Activated naive CD4-positive, alpha-beta T cell treated with anti-CD3 and anti-CD28 coated beads, Interleukin-2, amount 50 U/mL, for 16 hours (primary cell): Measurements from ENCODE around the gene KNOP1.
"Not testable (repeated sequence)": the region's sequence is repeated elsewhere in the genome, so short reads cannot be mapped to it uniquely, and the experiment has no call there.

Experiments used
- DNase-seq: peaks from one replicate; pipeline ENCODE4 v3.0.0-alpha.2; 2020

KNOP1 gene

GRCh38 chr16:19741354-19741753, 23.3 kb upstream of the KNOP1 start:
- DNase-seq, result no peak

GRCh38 chr16:19737306-19738038, 19.4 kb upstream of the KNOP1 start:
- no peak for DNase-seq

GRCh38 chr16:19735074-19735867, 17.2 kb upstream of the KNOP1 start:
- no peak for DNase-seq

DNA sequence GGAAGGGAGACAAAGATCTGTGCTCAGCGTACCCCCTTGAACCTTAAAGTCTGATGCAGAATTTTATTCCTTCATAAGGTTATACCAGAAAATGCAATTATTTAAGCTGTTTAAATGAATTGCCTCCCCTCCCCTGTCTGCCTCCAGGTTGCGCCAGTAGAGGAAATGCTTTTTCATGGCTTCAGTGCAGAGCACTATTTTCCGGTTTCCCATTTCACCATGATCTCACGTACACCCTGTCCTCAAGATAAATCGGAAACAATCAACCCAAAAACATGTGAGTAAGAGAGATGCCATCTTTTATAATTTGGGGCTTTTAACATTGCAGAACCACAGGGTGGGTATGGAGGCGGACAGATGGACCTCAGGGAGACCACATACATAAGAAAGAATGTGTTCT, 15.5 kb upstream of the KNOP1 start:
- no peak for DNase-seq

GRCh38 chr16:19728636-19728965, 10.6 kb upstream of the KNOP1 start:
- no peak for DNase-seq

DNA sequence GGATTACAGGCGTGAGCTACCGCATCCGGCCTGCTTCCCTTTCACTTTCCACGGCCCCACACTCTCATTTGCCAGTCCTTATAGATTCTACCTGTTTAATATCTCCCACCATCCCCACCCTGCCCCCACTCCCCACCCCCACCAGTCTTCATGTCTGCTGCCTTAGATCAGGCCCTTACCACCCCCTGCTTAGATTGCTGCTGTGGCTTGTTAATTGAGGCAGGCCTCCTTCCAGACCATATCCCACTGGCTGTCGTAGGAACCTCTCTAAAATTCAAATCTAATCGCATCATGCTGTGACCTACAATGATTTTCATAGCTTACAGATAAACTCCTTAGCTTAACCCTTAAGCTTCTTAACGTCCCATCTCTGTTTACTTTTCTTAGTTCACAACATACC, 5.0 kb upstream of the KNOP1 start:
- no peak for DNase-seq

- DNase-seq, result no peak
These were observed 4.4 kb upstream of the KNOP1 start for GRCh38 chr16:19722269-19722952.

DNA sequence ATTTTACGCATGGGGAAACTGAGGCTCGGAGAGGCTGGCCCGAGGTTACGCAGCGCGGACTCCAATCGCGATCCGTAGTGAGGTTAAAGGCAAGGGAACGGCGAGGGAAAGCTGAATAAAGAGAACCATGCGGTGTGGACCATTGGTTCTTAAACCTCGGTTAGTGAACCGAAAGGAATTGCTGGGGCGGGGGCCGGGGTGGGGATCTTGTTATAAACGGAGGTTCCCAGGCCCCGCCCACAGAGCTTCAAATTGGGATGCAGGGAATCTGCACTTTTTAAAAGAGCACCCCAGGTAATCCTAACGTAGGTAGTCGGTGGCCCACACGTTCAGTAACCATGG, 568 bp upstream of the KNOP1 start:
- no peak for DNase-seq

DNA sequence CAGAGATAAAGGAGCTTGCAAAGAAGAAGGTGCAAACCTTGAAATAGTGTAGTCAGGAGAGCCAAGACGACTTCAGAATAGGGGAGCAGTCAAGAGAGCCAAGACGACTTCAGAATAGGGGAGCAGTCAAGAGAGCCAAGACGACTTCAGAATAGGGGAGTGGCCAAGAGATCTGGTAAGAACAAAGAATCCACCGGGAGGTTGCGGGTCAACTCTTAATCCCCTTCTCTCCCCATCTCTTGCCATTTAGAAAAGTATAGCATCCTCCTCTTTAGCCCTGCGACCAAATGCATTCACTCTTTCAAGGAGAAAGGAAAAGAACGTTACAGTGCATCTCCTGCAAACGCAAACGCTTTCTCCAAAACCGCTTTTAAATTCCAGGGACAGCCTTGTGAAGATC, 713 bp downstream of the KNOP1 start:
- DNase-seq, result no peak

GRCh38 chr16:19716728-19717127, 1.3 kb downstream of the KNOP1 start:
- not testable (repeated sequence) for DNase-seq

DNA sequence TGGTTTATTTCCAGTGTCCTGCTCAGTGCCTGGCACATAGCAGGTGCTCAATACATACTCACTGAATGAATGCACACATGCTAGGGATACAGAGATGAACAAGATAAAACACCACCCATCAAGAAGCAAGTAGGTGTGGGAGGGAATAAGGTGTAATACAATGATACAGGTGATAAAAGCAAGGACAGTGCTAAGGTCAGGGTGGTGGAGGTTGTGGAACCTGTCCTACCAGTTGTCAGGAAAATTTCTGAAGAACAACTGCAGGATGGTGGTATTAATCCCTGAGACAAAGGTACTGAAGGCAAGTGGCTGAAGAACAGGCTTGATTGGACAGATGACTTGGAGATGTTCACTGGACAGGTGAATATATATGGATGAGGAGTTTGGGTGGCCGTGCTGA, 1.8 kb downstream of the KNOP1 start:
- no peak for DNase-seq

- DNase-seq, result no peak
These were observed 2.5 kb downstream of the KNOP1 start for GRCh38 chr16:19715566-19715965.

DNA sequence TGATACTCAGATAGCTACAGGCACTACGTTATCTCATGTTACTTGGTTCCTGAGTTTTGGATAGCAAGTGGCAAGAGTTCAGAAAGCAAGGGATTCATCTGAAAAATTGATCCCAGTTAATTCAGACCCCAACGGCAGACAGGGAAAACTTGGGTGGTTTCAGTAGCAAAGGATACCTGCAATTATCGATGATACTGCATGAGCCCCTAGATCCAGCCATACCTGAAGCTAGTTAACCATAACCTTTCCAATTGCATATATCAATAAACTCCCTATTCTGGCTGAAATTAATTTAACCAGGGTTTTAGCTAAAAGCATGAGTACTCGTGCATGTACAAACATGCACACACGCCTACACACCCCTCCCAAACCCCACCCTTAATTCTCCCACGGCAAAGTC, 4.3 kb downstream of the KNOP1 start:
- no peak for DNase-seq

- DNase-seq, result no peak
These were observed 5.5 kb downstream of the KNOP1 start for GRCh38 chr16:19712418-19713058.

DNA sequence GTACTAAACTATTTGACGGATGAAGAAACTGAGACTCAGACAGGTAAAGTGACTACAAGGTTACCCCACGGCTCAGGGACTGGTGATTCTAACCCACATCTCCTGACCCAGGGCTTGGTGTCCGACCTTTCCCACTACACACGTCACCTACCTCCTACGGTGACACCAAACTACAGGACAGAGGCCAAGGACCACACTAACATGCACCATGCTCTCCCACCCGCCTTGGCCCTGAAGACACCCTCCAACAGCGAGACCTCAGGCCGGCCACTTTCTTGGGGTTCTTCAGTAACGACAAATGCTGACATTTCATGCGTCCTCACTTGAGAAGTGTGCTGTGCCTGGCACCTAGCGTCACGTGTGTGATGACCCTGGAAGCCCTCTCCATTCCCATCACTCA, 6.4 kb downstream of the KNOP1 start:
- no peak for DNase-seq

GRCh38 chr16:19710991-19711545, 7.0 kb downstream of the KNOP1 start:
- DNase-seq, result no peak

DNA sequence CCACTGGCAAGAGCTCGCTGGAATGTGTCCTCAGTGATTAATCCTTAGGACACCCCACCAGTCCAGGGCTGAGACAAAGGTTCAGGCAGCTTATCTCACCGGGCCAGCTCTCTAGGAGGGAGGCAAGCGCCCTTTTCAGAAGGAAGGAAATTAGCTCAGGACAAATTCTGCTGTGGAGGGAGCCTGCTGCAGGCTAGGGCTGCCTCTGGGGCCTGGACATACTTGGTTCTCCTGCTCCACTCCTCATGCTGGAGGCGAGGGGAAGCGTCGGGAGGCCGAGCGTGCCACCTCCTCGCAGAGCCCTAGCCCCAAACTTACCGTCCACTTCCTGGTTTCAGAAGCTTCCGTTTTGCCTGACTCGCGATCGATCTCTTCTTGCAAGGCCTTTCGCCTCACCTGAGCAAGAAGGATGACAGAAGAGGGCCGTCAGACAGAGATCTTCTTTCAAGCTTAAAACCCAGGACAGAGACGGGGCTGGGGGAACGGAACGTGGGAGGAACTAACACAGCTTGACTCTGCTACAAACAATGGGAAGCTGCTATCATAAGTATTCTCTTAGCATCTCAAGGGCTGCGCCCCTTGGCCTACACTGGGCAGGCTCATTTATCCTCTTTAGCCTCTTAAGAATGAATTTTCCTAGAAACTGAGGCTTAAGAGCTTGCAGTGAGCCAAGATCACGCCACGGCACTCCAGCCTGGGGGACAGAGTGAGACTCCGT, 7.7 kb downstream of the KNOP1 start:
- DNase-seq, result no peak

- DNase-seq, result no peak
These were observed 8.5 kb downstream of the KNOP1 start for GRCh38 chr16:19709381-19710136.

- DNase-seq, result no peak
These were observed 9.5 kb downstream of the KNOP1 start for GRCh38 chr16:19708296-19709205.

DNA sequence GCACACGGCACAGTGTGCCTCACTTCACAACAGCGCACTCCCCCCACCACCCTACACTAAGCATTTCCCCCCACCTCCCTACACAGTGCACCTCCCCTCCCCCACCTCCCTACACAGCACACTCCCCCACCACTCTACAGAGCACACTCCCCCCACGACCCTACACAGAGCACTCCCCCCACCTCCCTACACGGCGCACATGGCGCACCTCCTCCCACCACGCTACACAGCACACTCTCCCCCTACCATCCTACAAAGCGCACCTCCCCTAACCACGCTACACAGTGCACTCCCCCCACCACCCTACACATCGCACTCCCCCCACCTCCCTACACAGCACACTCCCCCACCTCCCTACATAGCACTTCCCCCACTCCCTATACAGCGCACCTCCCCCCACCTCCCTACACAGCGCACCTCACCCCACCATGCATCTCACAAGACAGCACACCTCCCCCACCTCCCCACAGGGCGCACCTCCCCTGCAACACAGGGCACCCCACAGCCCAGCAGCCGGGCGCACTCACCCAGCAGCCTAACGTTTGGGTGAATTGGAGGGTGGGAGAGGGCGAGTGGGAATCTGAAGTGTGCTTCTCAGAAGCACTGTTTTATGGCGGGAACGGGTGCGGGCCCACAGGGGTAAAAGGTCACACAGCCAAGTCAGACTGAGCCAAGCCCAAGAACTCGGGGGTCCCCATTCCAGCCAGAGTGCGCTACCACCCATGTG, 10.3 kb downstream of the KNOP1 start:
- DNase-seq, result no peak
